Omental fat pad (tissue), 4 donors: ENCODE measurements around the gene ZNF223. TPM values are rescaled to one million over a fixed set of nuclear protein-coding genes. Genes with fewer than 3 reads are reported as not detected.

ENCODE experiments used
- ATAC-seq: fragments of 150-250 bp; one replicate; pipeline ENCODE4 v1.9.1; 2016; ENCODE audit warnings: mild to moderate bottlenecking, moderate library complexity; ENCODE audit not compliant: low FRiP score
- DNase-seq: peaks from one replicate; pipeline ENCODE4 v3.0.0-alpha.2; 2019; ENCODE audit warnings: low spot score
- CTCF ChIP-seq, 3 donors: fragments of 450-650 bp; IDR thresholded peaks; one replicate each; pipeline ENCODE4 v1.5.1; 2016 to 2017; ENCODE audit warnings: antibody characterized with exemption in 3 of 3, mild to moderate bottlenecking in 3 of 3, moderate library complexity in 2 of 3
- total RNA-seq, 4 donors: library from RNA; depleted of rRNA; stranded (reverse); fragments of >200 nt; gene quantifications; one replicate each; pipeline ENCODE4 v1.1.0, GENCODE V29; 2016

Gene ZNF223
- total RNA-seq: 1 to 10 TPM; 2.8 to 4.7 (median 3.1) TPM

- no peak for TF ChIP-seq CTCF (IDR thresholded peaks at IDR 0.05)
- peak; percentile 65 for DNase-seq
- peak; percentile 100 for ATAC-seq
Measured at GRCh38 chr19:44051650-44052402, at the start of gene ZNF223. TSS of gene ZNF223 (plus strand) at chr19:44052036. CDS start at chr19:44055177, 3,141 bp downstream.

GRCh38 chr19:44002212-44002565, 49.6 kb upstream of the ZNF223 start:
- no peak for ATAC-seq
- DNase-seq: no peak
- TF ChIP-seq CTCF (IDR thresholded peaks at IDR 0.05): no peak

- DNase-seq (peak; percentile 58), ATAC-seq (peak; percentile 98)
- TF ChIP-seq CTCF (IDR thresholded peaks at IDR 0.05): no peak
Measured at GRCh38 chr19:44002566-44003460, 49.0 kb upstream of the ZNF223 start, which contains the start of gene ZNF230. TSS of gene ZNF230 (plus strand) at chr19:44002957. CDS start at chr19:44007079, 4,122 bp downstream.

GRCh38 chr19:44003461-44004009, 48.3 kb upstream of the ZNF223 start:
- no peak for ATAC-seq
- TF ChIP-seq CTCF (IDR thresholded peaks at IDR 0.05): no peak
- DNase-seq: no peak

- no peak for DNase-seq
- TF ChIP-seq CTCF (IDR thresholded peaks at IDR 0.05): no peak
- no peak for ATAC-seq
Measured at GRCh38 chr19:44005973-44006372, 45.9 kb upstream of the ZNF223 start.

GRCh38 chr19:44007473-44007872, 44.4 kb upstream of the ZNF223 start:
- no peak for ATAC-seq

More at GRCh38 chr19:44007473-44007872, 44.4 kb upstream of the ZNF223 start:
- no peak for TF ChIP-seq CTCF (IDR thresholded peaks at IDR 0.05)
- DNase-seq: no peak
